ENCODE results near the gene IL17RA. TPM values are rescaled to one million over a fixed set of nuclear protein-coding genes. Genes with fewer than 3 reads are reported as not detected.

The IL17RA gene
- total RNA-seq, 1 experiment from 2014 or later = 11.7 TPM

DNA sequence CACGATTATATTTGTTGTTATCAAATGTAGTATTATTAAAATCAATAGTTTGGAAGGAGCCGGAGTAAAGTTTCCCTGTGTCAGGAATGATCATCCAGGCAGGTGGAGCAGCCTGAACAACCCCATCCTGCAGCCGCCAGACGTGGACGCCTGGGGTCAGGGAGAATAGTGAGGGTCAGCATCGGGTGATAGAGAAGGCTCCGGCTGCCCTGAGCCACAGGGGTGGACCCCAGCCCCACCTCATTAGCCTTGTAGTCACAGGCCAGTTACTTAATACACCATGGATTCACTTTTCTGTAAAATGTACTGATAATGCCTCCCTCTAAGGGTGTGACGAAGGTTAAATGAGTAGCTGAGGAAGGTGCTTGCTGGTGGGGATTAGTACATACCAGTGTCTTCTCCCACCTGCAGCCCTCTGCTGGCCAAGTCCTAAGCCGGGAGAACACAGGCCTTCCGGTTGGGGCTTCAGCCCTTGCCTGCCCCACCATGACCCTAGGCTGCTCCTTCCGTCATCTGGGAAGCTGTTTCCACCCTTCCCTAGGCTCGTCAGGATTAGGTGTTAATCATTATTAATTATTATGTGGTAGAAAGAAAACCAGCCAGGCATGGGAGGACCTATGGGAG lies 21.5 kb downstream of the IL17RA start:
- DNase-seq (ENCODE audit: low read depth, low spot score) (no peak), ATAC-seq (no peak)
- H3K36me3 ChIP-seq (ENCODE audit: control insufficient read depth, insufficient read depth, low read length) = no peaks in the 10 kb centered on the region
- H3K4me3 ChIP-seq (ENCODE audit: low read depth in 2 of 2, low read length in 2 of 2) = no peak overlapping the region
- no TSS peak for BruUV-seq (replicated peaks)
- no peaks in the 10 kb centered on the region for H3K27me3 ChIP-seq (ENCODE audit: control insufficient read depth, insufficient read depth, low read length)
- in situ Hi-C loops (cut with HindIII; ENCODE audit: low pct_unique_long_range_greater_than_20kb, low sequenced_read_pairs) (no loop called here), intact Hi-C loops (cut with micrococcal nuclease; ENCODE audit: unreplicated experiment) (no loop called here)
- no peak overlapping the region for H3K27ac ChIP-seq (ENCODE audit: low read length)
- CTCF ChIA-PET = interaction anchor here (0.6 kb wide), 1 partner anchor 65 kb away, joined by 9 read pairs; no protein-coding TSS in a partner anchor
- POLR2A ChIA-PET = no interaction called here
- no peaks in the 10 kb centered on the region for H3K9me3 ChIP-seq (ENCODE audit: control insufficient read depth, insufficient read depth, low read depth, low read length)
- no peaks in the 10 kb centered on the region for H3K4me1 ChIP-seq (ENCODE audit: control insufficient read depth, insufficient read depth, low read length)
- no peak for TF ChIP-seq POLR2AphosphoS5 (IDR thresholded peaks at IDR 0.05; ENCODE audit: low read depth, low read length)
- TF ChIP-seq SIN3A (IDR thresholded peaks at IDR 0.05; ENCODE audit: borderline replicate concordance, insufficient read depth, low read depth, low read length) = no peak
- TF ChIP-seq TCF7L2 (IDR thresholded peaks at IDR 0.05; ENCODE audit: low read depth, low read length) = no peak
- TF ChIP-seq, protein P1, sequence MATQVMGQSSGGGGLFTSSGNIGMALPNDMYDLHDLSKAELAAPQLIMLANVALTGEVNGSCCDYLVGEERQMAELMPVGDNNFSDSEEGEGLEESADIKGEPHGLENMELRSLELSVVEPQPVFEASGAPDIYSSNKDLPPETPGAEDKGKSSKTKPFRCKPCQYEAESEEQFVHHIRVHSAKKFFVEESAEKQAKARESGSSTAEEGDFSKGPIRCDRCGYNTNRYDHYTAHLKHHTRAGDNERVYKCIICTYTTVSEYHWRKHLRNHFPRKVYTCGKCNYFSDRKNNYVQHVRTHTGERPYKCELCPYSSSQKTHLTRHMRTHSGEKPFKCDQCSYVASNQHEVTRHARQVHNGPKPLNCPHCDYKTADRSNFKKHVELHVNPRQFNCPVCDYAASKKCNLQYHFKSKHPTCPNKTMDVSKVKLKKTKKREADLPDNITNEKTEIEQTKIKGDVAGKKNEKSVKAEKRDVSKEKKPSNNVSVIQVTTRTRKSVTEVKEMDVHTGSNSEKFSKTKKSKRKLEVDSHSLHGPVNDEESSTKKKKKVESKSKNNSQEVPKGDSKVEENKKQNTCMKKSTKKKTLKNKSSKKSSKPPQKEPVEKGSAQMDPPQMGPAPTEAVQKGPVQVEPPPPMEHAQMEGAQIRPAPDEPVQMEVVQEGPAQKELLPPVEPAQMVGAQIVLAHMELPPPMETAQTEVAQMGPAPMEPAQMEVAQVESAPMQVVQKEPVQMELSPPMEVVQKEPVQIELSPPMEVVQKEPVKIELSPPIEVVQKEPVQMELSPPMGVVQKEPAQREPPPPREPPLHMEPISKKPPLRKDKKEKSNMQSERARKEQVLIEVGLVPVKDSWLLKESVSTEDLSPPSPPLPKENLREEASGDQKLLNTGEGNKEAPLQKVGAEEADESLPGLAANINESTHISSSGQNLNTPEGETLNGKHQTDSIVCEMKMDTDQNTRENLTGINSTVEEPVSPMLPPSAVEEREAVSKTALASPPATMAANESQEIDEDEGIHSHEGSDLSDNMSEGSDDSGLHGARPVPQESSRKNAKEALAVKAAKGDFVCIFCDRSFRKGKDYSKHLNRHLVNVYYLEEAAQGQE (IDR thresholded peaks at IDR 0.05; ENCODE audit: insufficient read depth in 1 of 2, low read depth in 2 of 2, low read length in 1 of 2) = no peak
- TF ChIP-seq, protein P2, sequence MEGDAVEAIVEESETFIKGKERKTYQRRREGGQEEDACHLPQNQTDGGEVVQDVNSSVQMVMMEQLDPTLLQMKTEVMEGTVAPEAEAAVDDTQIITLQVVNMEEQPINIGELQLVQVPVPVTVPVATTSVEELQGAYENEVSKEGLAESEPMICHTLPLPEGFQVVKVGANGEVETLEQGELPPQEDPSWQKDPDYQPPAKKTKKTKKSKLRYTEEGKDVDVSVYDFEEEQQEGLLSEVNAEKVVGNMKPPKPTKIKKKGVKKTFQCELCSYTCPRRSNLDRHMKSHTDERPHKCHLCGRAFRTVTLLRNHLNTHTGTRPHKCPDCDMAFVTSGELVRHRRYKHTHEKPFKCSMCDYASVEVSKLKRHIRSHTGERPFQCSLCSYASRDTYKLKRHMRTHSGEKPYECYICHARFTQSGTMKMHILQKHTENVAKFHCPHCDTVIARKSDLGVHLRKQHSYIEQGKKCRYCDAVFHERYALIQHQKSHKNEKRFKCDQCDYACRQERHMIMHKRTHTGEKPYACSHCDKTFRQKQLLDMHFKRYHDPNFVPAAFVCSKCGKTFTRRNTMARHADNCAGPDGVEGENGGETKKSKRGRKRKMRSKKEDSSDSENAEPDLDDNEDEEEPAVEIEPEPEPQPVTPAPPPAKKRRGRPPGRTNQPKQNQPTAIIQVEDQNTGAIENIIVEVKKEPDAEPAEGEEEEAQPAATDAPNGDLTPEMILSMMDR (IDR thresholded peaks at IDR 0.05) = no peak

DNA sequence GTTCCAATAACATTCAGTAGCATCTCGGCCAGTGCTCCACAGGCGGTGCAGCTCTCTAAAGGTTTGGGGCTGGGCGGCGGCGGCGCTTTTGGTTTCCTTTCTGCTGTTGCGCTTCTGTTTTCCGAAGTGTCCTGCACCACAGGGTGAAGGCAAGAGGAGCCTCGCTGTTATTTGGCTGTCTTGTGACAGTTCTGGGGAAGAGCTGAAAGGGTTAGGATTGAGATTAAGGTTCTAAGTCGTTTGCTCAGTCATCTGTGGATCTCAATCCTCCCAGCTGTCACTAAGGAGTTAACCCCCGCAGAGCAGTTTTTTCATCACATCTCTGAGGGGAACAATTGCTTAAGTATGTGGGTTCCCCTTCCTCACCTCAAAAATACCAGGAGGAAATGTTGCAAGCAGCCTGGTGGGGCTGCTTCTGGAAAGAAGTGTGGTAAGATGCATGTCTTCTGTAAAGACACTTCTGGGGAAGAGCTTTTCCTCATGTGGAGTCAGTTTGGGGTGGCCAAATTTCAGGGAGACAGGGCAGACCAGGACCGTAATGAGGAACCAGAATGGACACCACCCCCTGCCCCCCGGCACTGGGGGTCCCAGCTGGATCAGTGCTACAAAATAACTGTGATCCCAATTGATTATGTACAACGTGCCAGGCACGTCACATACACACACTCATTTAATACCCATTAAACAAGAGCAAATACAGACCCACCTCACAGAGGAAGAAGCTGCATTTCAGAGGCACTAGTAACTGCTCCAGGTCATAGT lies 22.2 kb downstream of the IL17RA start:
- BruUV-seq (replicated peaks) = no TSS peak
- no peak overlapping the region for H3K27ac ChIP-seq (ENCODE audit: low read length)
- H3K27me3 ChIP-seq (ENCODE audit: control insufficient read depth, insufficient read depth, low read length) = no peaks in the 10 kb centered on the region
- DNase-seq (ENCODE audit: low read depth, low spot score) = no peak
- in situ Hi-C loops (cut with HindIII; ENCODE audit: low pct_unique_long_range_greater_than_20kb, low sequenced_read_pairs) = no loop called here
- no peak overlapping the region for H3K4me3 ChIP-seq (ENCODE audit: low read depth in 2 of 2, low read length in 2 of 2)
- no peaks in the 10 kb centered on the region for H3K36me3 ChIP-seq (ENCODE audit: control insufficient read depth, insufficient read depth, low read length)
- ChIA-PET CTCF (interaction anchor here (0.6 kb wide), 1 partner anchor 65 kb away, joined by 9 read pairs; no protein-coding TSS in a partner anchor), POLR2A (no interaction called here)
- ATAC-seq = no peak
- intact Hi-C loops (cut with micrococcal nuclease; ENCODE audit: unreplicated experiment) = no loop called here
- no peak for TF ChIP-seq POLR2AphosphoS5 (IDR thresholded peaks at IDR 0.05; ENCODE audit: low read depth, low read length)
- TF ChIP-seq, protein P2 (IDR thresholded peaks at IDR 0.05) = no peak
- TF ChIP-seq, protein P1 (IDR thresholded peaks at IDR 0.05; ENCODE audit: insufficient read depth in 1 of 2, low read depth in 2 of 2, low read length in 1 of 2) = no peak
- no peaks in the 10 kb centered on the region for H3K4me1 ChIP-seq (ENCODE audit: control insufficient read depth, insufficient read depth, low read length)
- no peaks in the 10 kb centered on the region for H3K9me3 ChIP-seq (ENCODE audit: control insufficient read depth, insufficient read depth, low read depth, low read length)

Data from Panc1 (cell line).